ENCODE measurements around the gene HGFAC.

HGFAC gene

DNA sequence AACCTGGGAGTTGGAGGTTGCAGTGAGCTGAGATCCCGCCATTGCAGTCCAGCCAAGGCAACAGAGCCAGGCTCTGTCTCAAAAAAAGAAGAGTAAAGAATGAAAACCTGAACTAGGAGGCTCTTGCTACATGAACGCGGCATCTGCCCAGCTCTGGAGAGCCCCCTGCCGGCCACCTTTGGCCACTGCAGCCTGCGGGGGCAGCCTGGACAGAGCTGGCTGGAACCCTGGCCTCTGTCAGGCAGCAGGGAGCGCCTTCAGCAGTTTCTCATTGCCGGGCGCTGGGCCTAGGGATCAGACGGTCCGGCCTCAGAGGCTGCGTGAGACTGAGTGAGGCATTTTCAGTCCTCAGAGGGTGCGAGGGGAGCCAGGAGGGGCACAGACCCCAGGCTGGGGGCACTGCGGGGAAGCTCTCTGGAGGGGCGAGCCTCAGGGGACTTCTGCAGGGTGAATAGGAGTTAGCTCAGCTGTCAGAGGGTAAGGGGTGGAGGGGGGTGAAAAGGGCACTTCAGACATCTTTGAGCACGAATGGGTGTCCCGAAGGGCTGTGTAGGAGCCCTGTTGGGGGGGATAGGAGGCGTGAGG, 38.9 kb downstream of the HGFAC start:
- DNase-seq, result peak; percentile 60 to 97 (median 84)
- intact Hi-C loops (cut with DNase I), result loop anchor here (2.0 kb wide), 1 partner anchor 134 kb away; no protein-coding TSS in a partner anchor

DNA sequence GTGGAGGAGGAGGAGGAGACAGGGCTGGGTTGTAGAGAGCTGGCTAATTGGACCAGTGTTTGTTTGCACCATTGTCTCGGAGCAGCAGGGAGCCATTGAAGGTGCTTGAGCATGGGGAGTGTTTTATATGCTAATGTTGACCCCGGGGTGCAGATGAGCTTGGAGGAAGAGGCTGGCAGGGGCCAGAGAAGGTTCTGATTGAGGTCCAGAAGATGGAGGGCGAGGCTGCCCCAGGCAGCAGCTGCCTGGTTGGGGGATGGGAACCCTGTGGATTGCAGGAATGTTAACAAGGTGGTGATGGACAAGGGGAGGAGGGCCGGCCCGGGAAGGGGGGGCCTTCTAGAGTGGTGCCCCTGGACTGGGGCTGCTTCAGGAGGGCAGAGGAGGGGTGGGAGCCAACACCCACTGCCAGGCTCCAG, 39.4 kb downstream of the HGFAC start:
- intact Hi-C loops (cut with DNase I), result loop anchor here (2.0 kb wide), 1 partner anchor 134 kb away; no protein-coding TSS in a partner anchor
- DNase-seq, result peak in 1 of 10 donors; percentile 42

DNA sequence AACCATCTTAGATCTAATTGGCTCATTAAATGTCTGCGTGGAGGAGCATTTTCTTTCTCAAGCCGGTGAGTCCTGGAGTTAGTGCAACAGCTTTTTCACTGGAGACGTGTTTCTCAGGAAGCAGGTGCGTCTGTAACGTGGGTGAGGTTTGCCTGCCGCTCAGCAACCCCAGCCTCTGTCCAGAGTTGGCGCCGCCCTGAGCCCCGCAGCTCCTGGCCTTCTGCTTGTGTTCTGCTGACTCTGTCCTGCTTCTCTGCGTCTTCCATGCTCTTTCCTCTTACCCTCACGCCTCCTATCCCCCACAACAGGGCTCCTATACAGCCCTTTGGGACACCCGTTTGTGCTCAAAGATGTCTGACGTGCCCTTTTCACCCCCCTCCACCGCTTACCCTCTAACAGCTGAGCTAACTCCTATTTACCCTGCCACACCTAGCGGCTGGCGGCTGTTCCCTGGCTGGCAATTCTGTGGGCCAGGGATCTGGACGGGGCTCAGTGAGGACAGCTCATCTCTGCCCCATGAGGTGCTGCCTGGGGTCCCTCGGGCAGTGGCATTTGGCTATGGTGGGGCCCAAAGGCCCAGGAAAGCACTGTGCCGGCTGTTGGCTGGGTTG, 40.1 kb downstream of the HGFAC start:
- intact Hi-C loops (cut with DNase I), result loop anchor here (2.0 kb wide), 1 partner anchor 135 kb away; no protein-coding TSS in a partner anchor
- DNase-seq, result peak in 1 of 10 donors; percentile 35

DNA sequence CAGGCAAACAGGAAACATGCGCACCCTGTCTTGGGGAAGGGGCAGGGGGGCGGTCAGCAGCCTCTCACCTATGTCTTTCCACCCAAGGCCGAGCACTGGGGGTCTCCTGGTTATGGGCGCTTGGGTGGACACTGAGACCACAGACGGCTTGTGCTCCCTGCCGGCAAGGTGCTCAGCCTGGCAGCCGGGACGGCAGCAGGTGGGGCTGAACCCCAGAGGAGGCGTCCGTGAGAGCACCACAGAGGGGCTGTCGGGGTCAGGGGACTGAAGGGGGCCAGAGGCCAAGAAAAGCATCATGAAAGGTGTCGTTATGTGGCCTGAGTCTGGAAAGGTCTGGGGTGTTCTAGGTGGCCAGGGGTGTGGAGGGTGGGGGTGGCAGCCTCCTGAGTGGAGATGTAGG, 40.9 kb downstream of the HGFAC start:
- no peak for DNase-seq
- intact Hi-C loops (cut with DNase I), result no loop called here

DNA sequence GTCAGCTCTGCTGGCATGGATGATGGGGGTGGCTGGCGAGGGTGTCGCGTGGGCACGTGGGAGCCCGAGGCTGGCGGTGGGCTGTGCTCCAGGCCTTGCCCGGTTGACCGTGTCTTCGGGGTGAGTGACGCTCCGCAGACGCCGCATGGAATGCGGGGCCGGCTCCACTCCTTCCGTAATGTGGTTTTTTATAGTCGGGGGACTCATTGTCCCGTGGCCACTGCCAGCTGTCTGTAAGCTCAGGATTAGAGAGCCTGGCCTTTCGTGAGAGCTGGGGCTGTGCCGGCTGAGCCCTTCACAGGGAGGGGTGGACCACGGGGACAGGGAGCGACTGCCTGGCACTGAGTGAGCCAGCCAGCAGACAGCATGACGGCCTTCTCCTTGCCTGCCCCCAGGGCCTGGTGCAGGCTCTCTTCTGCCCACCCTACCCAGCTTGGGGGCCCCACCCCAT, 41.7 kb downstream of the HGFAC start:
- no peak for DNase-seq
- intact Hi-C loops (cut with DNase I), result no loop called here

DNA sequence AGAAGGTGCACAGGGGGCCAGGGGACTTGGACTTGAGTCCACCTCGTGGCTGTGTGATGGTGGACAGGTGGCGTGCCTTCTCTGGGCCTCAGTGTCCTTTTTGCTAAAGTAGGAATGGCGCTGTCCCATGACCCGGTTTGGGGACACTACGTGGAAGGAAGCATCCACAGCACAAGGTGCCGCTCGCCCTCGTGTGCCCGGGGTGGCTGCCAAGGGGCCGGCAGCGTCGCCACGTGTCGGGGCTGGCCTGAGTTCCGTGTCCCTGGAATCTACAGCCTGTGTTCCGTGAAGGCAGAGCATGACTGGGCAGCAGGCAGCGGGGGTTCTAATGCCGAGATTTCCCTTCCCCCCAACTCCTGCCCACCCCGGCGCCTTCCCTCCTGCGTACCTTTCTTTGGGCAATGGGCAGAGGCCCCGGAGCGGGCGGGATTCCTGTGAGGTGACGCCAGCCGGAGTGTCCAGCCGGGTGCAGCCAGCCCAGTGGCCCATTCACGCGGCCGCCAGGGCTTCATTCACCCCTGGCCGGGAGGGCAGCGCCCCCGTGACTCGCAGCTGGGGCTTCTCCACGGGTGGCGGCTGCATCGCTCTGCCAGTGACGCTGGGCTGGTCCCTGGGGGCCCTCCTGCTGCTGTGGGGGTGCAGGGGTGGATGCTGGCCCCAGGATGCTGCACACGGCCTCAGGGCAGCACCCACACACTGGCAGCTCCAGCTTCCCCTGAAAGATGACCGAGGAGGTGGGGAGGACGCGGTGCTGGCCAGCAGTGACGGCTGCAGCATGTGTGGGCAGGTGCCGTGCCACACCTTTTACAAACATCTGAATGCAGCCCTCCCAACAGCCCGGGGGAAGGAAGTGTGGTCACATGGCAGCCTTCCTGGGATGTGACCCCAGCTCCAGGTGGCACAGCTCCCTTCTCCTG, 42.5 kb downstream of the HGFAC start:
- intact Hi-C loops (cut with DNase I), result no loop called here
- DNase-seq, result peak in 1 of 10 donors; percentile 24

DNA sequence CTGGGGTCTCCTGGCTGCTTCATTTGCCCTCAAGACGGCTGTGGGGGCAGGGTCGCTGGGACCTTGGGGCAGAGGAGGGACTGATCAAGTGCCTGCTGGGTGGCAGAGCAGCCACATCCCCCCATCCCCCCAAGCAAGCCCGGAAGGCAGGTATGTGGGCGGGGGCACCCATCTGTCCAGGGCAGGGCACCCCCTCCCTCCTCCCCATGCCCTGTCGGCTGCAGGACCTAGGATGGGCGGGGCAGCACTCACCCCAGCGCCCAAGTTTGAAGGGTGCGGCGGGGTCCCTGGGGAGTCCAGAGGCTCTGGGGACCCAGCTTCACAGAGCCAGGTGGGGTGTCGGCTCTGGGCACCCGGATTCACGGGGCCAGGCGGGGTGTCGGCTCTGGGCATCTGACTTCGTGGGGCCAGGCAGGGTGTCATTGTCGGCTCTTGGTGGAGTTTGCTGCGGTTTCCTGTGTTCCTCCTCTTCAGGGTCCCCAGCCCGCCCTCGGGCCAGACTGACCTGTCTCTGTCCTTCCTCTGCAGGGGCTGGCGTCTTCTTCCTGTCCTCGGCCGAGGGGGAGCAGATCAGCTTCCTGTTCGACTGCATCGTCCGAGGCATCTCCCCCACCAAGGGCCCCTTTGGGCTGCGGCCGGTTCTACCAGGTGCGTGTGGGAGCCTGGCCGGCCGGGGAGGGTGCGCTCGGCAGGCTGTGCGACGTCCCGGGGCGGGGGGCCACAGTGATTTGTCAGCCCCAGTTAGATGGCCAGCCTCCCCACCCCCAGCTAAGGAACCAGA, 43.4 kb downstream of the HGFAC start:
- DNase-seq, result no peak
- intact Hi-C loops (cut with DNase I), result no loop called here

DNA sequence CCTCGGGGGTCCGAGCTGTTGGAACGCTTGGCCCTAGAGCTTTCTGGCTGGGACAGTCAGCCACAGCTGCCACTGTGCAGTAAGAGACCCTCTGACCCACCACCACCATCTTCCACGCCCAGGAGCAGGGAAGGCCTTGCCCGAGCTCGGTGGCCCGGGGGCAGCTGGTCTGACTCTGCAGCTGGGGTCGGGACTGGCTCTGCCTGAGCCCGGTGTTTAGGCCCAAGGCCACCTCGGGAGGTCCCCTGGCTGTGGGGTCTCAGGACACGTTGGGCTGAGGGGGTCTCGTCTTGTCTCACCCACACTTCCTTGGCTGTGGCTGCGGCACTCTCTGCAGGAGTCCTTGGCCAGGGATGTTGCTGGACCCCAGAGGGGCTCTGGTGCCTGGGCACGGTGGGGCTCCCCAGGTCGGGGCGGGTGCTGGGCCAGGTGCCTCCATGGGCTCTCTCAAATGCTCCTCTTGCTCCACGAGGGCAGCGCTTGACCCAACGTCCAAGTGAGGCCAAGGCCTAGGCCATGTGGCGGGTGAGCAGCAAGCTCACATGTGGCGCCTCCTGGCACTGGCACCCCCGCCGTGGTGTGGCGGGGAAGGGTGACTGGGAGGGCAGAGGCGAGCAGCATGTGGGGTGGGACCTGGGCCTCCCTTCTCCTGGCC, 44.2 kb downstream of the HGFAC start:
- intact Hi-C loops (cut with DNase I), result no loop called here
- DNase-seq, result no peak

DNA sequence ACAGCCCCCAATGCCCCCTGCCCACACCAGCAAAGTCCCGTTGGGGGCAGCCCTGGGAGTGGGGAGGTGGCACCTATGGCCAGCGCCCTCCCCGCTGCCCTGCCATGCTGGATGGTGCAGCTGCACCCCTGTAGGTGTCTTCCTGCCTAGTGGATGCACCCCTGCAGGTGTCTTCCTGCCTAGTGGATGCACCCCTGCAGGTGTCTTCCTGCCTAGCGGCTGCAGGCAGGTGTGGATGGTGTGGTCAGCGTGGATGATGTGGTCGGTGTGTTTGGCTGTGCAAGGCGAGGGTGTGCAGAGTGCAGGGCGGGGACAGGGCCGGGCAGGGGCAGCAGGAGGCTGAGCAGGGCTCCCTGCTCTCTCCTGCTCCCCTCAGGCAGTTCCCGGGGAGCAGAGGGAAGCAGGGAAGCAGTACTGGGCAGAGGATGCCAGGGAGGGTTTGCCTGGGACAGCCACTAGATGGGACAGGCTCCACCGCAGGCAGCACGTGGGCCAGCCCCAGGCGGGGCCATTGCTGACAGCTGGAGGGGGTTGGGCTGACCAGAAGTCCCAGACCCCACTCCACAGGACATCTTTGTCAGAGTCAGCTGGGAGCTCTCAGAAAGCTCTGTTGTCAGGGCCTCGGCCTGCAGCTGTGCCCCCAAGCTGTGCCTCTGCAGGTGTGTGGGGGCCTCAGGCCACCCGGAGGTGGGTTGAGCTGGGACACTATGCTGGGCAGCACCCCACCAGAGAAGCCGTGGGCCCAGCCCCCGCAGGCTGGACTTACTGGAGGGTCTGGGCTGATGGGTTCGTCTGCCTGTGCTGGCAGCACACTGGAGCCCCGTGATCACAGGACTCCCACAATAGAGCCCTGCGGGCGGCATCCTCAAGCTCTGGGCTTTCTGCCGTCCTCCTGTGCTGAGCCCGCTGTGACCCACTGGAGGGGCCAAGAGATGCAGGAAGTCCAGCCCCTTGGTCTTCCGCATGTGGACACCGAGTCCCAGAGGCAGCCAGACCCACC, 45.1 kb downstream of the HGFAC start:
- intact Hi-C loops (cut with DNase I), result no loop called here
- DNase-seq, result peak in 3 of 10 donors; percentile 41 to 54 (median 49)

DNA sequence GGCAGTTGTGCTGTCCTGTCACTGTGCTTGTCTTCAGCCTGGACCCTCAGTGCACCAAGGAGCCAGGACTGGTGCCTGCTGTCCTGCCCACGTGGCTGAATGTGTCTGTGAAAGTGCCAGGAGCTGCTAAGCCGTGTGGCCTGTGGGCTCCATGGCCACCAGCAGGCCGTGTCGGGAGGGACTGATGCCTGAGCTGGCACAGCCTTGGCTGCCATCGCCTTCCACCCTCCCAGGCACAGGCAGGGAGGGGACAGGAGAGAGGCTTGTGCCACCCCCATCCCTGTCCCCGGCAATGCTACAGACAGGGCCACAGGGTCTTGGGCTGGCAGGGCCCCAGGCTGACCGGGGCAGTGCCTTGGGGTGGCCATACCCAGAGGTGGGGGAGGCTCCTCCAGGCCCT, 46.1 kb downstream of the HGFAC start:
- no peak for DNase-seq
- intact Hi-C loops (cut with DNase I), result no loop called here

DNA sequence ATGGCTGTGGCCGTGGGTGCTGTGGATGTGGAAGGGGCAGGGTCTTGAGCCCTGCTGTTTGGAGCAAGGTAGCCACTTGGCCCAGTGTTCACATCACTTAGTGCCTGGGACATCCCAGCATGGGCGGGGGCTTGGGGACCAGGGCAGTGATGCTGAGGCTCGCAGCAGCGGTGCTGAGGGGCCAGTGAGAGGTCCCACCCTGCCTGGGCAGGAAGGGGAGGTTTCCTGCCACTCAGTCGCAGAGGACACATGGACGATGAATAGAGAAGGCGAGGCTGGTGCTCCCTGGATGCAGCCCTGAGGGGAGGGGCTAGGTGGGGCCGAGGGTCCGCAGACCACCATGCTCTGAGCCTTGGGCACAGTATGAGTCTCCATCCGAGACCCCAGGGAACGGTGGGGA, 47.1 kb downstream of the HGFAC start:
- DNase-seq, result no peak
- intact Hi-C loops (cut with DNase I), result no loop called here

DNA sequence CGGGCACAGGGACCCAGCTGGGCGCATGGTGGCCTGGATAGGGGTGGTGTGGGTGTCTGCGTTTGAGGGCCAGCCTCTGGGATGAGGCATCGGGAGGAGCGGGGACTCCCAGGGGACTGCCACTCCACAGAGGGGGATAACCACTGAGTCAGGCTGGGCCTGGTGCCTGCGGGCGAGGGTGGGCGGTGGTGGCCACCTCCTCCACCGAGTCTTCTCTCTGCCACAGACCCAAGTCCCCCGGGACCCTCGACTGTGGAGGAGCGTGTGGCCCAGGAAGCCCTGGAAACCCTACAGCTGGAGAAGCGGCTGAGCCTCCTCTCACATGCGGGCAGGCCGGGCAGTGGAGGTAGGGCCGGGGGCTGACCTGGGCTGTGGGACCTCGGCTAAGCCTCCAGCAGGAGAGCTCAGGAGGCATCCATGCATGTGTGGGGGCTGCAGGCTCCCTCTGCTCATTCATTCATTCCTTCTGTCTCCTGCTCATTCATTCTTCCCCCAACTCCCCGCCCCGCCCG, 47.7 kb downstream of the HGFAC start:
- DNase-seq, result no peak
- intact Hi-C loops (cut with DNase I), result no loop called here

DNA sequence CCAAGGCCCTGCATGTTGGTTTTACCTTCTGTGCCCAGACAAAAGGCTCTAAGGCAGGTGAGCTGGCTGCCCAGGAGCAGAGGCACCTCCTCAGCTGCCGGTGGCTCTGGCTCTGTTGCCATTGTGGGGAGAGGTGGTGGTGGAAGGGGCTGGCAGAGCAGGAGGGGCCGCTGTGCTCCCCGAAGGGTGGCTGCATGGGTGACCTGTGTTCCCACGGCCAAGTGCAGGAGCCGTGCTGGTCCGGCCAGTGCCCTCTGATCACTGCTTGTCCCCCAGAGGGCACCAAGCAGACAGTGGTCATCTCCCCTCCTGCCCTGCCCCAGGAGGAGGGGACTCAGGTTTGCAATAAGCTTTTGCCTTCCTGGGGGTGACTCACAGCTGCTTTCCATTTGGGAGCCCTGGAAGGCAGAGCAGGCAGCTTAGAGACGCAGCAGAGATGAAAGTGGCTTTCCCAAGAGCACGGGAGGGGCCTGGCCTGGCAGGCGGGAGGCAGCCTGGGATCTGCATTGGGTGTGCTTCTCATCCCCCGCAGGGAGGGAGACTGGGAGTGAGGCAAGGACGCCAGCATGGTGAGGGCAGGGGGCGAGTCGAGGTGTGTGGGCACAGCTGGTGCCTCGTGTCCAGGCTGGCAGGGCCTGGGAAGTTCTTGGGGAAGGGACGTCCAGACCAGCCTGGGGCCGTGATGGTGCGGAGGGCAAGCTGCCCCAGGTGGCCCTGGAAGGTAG, 50.1 kb downstream of the HGFAC start:
- intact Hi-C loops (cut with DNase I), result no loop called here
- no peak for DNase-seq

DNA sequence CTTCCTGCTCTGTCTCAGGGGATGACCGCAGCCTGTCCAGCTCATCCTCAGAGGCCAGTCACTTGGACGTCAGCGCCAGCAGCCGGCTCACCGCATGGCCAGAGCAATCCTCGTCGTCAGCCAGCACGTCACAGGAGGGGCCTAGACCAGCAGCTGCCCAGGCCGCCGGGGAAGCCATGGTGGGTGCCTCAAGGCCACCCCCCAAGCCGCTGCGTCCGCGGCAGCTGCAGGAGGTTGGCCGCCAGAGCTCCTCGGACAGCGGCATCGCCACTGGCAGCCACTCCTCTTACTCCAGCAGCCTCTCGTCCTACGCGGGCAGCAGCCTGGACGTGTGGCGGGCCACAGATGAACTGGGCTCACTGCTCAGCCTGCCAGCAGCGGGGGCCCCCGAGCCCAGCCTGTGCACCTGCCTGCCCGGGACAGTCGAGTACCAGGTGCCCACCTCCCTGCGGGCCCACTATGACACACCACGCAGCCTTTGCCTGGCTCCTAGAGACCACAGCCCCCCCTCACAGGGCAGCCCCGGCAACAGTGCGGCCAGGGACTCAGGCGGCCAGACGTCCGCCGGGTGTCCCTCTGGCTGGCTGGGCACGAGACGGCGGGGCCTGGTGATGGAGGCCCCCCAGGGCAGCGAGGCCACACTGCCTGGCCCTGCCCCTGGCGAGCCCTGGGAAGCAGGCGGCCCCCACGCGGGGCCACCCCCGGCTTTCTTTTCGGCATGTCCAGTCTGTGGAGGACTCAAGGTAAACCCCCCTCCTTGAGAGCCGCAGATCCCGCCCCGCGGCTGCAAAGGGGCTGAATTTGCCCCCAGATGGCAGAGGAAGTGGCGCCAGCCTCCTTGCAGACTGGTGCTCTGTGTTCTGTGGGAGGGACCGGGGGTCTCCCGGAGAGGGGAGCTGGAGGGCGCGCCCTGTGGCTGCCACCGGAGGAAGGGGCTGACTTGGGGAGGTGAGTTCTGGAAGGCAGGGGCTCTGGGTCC, 51.3 kb downstream of the HGFAC start:
- intact Hi-C loops (cut with DNase I), result no loop called here
- DNase-seq, result no peak

DNA sequence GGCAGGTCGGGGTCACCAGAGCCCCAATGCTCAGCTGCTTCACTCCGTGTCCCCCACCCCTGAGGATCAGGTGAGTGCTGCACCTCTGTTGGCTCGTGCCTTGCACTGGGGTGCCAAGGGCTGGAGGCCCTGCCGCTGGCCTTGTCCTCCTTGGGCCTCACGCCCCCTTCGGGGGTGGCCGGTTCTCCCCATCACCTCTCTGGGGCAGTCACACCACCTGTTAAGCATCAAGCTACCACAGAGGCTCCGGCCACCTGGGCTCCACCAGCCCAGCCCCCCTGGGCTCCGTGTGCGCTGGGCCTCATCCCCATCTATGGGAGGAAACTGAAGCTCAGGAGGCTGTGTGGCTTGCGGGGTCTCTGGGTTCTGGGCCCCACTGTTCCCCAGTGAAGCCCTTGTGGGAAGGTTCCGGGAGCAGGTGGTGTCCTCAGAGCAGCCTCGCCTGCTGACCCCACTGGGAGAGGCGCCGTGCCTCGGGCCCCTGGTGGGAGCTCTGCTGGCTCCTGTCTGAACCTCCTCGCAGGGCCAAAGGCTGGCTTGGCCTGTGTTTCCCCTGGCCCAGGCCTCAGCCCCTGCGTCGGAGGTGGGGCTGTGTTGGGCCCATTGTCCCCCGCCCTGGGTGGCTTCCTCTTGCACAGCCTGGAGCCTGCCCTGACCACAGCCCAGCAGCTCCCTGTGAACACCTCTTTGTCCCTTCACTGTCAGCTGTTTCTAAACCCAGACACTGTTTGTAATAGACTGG, 52.1 kb downstream of the HGFAC start:
- no peak for DNase-seq
- intact Hi-C loops (cut with DNase I), result no loop called here

DNA sequence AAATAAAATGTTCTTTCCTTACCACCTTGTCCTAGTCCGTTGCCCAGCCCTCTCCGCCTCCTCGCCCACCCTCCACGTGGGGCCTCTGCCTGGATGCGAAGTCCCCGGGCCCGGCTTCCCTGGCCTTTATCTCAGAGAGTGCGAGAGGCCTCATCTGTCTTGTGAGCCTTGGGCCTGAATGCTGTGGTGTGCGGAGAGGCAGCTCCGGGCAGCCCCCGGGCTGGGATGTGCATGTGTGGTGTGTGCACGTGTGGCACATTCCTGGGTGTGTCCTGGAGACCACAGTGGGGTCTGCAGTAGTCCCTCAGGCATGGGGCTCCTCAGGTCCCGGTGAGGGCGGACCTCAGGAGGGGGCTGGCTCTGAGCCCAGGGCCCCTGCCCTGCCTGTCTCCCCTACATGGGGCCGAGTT, 52.7 kb downstream of the HGFAC start:
- DNase-seq, result no peak
- intact Hi-C loops (cut with DNase I), result no loop called here

All from posterior cingulate gyrus (tissue), 11 donors.